ENCODE measurements around the gene RASSF8. TPM values are rescaled to one million over a fixed set of nuclear protein-coding genes. Genes with fewer than 3 reads are reported as not detected.

RASSF8 gene
- total RNA-seq, 1 donor from 2014 or later = 4.3 TPM

GRCh38 chr12:25993901-25994651 is 35.6 kb downstream of the RASSF8 start:
- ATAC-seq = no peak

- ATAC-seq = no peak
Measured at GRCh38 chr12:25994901-25995625, 36.6 kb downstream of the RASSF8 start.

DNA sequence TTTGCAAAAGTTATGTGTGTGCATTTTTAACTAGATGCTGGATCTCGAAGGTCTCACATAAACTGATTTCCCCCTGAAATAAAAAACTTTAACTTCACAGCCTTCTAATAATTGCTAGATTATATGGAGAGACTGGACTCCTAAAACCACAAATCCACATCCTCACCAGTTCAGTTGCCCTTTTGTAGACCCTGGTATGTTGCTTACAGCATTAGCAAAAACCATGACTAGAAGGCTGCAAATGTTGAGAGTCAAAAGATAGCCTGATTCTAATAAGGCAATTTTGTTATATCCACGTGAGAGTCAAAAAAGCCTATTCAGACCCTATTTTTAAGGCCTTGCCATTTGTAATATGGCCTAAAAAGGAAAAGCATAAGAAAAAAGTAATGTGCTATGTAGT is 37.4 kb downstream of the RASSF8 start:
- no peak for ATAC-seq

DNA sequence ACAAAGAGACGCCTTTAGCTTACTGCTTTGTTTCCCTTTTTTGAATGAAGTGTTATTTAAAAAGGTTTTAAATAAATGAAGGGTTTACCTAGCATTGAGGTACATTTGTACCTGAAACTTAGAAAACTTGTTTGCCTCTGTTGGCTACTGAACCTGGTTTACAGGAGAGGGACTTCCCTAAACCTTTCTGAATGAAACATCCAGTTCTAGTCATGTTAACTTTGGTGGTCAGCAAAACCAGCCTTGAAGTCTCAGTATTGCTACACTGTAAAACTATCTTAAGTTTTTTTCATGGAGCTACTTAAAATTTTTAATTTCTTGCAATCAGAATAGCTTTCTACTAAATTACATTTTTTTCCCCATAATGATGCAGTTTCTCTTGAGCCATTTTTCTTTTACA is 38.2 kb downstream of the RASSF8 start:
- ATAC-seq = no peak

- no peak for ATAC-seq
Measured at GRCh38 chr12:25997201-25997963, 38.9 kb downstream of the RASSF8 start.

DNA sequence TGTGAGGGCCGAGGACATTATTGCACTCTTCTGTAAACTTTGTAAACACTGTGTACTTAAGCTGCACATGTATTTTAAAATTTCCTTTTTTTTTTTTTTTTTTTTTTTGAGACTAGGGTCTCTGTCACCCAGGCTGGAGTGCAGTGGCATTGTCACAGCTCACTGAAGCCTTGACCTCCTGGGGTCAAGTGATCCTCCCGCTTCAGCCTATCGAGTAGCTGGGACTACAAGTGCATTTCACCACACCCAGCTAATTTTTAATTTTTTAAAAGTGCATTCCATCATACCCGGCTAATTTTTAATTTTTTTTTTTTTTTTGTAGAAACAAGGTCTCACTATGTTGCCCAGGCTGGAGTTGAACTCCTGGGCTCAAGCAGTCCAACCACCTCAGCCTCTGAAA is 42.4 kb downstream of the RASSF8 start:
- no peak for ATAC-seq

DNA sequence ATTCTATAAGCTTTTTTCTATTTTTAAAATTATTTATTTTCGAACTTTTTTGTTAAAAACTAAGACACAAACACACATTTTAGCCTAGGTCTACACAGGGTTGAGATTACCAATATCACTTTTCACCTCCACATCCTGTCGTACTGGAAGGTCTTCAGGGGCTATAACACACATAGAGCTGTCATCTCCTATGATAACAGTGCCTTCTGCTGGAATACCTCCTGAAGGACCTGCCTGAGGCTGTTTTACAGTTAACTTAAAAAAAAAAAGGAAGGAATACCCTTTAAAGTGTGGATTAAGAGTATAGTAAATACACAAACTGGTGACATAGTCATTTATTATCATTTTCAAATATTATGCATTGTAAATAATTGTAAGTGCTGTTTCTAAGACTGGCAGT is 43.0 kb downstream of the RASSF8 start:
- no peak for ATAC-seq

DNA sequence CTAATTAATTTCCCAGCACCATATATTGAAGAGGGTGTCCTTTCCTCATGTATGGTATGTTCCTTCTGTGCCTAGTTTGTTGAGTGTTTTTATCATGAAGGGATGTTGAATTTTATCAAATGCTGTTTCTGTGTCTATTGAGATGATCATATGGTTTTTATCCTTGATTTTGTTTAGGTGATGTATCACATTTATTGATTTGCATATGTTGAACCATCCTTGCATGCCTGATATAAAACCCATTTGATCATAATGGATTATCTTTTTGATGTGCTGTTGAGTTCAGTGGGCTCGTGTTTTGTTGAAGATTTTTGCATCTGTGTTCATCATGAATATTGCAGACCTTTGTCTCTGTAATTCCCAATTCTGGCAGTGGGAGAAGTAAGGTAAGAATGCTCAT is 44.6 kb downstream of the RASSF8 start:
- no peak for ATAC-seq

GRCh38 chr12:26007566-26007965 is 49.1 kb downstream of the RASSF8 start:
- ATAC-seq = no peak

DNA sequence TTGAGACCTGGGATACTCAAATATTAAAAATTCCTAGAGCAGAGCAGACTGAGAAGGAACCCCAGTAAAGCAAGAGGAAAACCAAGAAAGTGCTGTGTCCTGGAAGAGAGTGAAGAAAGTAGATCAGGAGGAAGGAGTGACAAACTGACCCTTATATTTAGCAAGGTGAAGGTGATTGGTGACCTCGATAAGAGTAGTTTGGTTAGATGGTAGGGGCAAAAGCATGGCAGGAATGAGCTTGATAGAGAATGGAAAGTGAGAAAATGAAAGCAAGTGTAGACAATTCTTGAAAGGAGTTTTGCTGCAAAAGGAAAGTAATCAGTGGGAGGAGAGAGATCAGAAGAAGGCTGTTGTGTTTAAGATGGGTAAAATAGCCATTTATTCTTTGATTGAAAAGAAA is 51.1 kb downstream of the RASSF8 start:
- no peak for ATAC-seq

- no peak for ATAC-seq
Measured at GRCh38 chr12:26010293-26010821, 51.9 kb downstream of the RASSF8 start.

- ATAC-seq = peak; percentile 23
Measured at GRCh38 chr12:26011099-26011498, 52.6 kb downstream of the RASSF8 start.

GRCh38 chr12:26014085-26014484 is 55.6 kb downstream of the RASSF8 start:
- ATAC-seq = no peak

GRCh38 chr12:26016516-26016915 is 58.0 kb downstream of the RASSF8 start:
- no peak for ATAC-seq

DNA sequence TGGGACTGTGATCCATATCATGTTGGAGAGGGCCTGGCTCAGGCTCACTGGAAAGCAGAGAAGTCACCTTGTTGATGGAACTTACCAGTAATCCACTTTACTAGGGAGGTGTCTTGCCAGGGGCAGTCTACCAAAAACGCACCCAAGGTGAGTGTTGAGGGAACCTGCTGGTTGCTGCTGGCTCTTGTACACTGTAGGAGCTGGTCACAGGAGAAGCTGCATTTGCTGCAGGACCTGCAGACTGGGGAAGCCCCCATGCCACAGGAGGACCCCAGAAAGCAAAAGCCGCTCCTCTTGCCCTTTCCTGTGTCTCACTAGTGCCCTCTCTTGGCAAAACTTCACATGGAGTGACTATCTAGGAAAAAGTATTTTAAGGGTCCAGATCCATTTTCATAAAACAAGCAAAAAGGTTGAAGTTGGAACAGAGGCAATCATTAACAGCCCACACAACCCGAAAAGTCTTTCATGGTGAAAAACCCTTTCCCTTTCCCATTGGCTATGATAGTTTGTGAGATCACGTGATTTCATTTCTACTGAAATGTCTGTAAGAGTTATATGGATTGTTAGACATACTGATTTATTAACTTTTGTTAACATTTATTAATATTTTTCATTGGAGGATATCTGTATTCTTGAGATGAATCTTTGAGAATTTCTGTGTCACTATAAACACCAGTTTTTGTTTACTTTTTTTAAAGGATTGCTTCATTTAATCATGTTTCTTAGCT is 59.2 kb downstream of the RASSF8 start:
- ATAC-seq = no peak

- ATAC-seq = no peak
Measured at GRCh38 chr12:26018926-26019325, 60.4 kb downstream of the RASSF8 start.

DNA sequence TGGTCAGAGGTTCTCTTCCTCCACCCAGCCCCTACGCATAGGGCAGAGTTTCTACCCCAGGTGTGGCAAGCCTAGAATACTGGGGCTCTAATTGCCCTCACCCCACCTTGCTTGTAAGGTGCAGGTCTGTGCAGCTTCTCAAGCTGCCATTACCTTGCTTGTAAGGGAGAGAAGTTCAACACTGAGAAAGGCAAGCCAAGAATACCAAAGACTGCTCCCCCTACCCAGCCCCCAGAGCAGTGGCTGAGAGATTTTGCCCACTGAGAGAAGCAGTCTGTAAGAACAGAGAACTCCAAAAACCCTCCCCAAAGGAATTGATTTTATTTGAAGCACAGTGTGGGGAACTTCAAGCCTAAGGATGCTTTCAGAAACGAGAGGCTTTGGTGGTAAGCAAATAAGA is 63.1 kb downstream of the RASSF8 start:
- ATAC-seq = no peak

- no peak for ATAC-seq
Measured at GRCh38 chr12:26022043-26022442, 63.6 kb downstream of the RASSF8 start.

- ATAC-seq = no peak
Measured at GRCh38 chr12:26026713-26027112, 68.2 kb downstream of the RASSF8 start.

DNA sequence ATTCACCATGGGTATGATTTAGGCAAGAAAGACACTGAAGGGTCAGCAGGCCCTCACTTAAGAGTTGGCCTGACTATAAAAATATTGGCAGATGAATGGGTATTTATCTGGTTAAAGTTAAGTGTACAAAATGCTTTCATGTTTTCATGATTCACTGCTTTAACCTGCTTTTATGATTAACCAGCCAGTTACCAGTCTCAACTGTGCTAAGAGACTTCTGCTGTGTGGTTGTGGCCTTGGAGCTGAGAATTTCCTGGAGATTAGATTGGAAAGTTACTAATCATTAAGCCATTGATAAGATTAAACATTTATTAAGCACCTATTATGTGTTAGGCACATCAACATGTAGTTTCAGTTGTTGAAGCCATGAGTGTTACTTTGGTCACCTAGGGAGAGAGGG is 68.9 kb downstream of the RASSF8 start:
- ATAC-seq = no peak

DNA sequence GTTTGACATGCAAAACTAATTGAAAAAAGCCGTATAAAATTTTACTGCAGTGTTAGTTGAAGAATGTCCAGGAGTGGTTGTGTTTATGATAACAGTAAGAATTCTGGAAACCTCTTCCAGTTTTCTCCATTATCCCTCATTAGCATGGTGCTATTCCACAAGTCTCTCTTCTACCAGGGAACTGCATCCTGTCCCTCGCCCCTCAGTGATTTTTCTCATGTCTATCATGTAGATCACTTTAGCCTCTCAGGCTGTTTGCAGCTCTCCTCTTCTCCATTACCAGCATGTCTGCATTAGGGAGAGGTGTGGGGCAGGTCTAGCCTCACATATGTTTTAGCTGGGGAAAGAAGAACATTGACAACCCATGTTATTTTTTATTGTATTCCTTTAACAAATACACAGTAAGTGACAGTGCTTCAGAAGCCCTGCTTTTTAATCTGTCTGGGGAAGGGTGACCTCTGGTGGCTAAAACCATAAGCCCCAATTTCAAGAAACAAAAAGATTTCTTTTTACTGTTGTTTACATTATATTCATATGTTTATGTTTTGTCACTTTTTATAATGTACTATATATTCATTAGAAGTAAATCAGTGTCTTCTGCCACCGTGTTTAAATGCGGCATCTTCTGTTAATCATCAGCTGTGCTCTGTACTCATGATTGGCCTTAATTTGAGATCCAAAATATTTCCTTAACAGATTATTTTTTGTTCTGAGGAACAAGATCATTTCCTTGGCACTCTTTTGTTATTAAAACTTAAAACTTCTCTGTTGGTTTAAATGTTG is 70.7 kb downstream of the RASSF8 start:
- no peak for ATAC-seq

DNA sequence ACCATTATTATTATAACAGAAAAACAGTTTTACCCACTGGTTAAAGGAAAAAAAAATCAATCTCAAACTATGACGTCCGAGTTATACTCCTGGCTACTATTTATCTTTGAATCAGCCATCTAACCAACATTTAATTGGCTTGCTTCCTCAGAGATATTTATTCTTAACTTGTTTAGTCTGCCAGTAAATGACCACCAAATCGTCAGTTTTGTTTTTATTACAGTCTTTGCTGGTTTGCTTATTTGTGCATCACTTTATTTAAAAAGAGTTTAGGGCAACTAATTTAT is 71.2 kb downstream of the RASSF8 start:
- ATAC-seq = no peak
